HG02623 (cell line): ENCODE measurements around the gene PHACTR1.

Experiments used
- ATAC-seq: cut with Tn5 transposase; IDR thresholded peaks from one replicate; pipeline ENCODE4 v1.9.1; 2021; ENCODE audit warnings: moderate library complexity; ENCODE audit not compliant: unreplicated experiment

Gene PHACTR1

DNA sequence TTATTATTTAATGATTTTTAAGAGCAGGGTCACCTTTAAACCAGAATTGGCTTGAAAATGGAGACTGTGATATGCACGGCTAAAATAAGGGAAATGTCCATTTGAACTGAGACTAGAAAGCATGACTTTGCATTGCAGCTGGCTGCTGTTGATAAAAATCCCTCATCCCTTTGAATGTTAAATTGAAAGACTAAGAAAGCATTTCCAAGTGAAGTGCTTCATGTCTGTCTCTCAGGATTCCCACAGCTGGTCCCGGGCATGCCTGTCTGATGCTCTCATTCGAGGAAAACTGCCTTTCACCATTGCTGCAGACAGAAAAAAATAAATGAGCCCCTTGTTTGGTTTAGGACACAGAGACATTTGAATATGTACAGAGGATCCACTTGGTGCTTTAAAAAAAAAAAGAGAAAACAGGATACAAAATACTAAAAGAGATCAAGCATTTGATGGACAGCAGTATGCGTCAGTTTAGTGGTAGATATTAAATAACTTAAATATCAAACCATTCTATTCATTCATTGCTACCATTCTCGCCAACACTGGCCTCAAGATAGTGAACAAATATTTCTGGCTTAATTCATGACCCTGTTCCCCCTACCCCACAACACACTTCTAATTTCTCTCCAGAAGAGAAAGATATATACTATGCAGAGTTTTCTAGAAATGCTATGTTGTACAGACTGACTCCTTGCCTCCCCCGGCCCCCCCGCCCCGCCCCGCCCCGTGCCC lies 556.8 kb downstream of the PHACTR1 start:
- ATAC-seq: no peak

DNA sequence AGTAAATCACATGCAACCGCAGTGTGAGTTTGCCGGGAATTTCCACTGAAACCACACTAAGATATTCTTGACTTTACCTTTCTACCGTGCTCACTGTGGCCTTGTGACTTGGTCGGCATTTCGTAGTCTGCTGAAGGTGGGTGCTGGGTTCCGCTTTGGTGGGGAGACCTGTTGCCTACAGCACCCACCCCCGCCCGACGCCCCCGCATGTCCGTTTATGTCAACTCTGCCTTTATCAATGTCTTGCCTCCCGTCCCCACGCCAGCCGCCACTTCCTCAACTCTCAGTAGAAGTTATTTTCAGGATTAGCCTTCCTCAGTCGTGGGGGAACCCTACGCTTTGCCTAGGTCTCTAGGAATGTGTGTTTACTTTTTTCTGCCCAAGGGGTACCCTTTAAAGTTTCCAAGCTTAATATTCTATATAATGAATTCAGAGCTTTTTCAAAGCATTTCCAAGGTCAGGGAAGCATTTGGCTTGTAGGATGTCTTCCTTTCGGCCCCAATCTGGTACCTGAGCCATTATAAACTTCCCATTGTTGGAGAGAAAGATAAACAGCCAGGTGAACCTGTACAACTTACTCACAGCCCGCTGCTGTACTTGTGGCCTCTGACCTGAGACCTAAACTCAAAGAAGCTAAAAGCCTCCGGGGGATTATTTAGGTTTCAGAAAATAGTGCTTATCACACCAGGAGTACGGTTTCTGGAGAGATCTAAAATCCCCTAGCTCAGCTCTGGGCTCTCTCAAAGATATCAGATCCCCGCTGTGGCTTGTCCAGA lies 557.6 kb downstream of the PHACTR1 start:
- peak; percentile 44 for ATAC-seq

DNA sequence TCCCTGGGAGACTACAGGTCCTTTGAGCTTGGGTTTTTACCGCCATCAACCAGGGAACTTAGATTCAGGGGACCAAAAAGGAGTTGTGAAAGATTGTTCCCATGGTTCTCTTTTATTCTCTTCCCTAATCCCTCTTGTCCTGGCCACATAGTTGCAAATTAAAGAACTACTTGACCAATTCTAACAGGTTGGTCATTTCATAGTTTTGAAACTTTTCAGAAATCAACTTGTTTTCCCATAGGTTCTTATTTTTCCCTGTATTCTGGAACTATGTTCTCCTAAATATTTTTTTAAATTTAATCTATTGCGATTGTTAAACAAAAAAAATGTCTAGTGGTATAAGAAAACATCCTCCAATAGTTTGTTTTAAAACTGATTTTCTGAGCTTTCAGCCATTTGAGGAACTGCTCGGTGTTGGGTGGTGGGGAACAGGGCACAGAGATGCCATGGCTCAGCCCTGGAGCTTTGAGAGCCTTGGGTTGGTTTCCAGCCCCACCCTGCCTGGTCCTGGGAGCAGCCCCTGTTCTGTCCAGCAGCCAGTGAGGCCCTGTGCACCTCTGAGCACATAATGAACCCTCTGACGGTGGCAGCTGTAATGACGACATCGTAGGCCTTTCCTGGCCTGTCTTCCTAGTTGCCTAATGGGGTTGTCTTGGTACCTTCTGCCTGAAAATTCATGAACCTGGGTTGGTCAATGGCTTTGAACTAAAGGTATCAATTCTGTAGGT lies 558.3 kb downstream of the PHACTR1 start:
- ATAC-seq: no peak

DNA sequence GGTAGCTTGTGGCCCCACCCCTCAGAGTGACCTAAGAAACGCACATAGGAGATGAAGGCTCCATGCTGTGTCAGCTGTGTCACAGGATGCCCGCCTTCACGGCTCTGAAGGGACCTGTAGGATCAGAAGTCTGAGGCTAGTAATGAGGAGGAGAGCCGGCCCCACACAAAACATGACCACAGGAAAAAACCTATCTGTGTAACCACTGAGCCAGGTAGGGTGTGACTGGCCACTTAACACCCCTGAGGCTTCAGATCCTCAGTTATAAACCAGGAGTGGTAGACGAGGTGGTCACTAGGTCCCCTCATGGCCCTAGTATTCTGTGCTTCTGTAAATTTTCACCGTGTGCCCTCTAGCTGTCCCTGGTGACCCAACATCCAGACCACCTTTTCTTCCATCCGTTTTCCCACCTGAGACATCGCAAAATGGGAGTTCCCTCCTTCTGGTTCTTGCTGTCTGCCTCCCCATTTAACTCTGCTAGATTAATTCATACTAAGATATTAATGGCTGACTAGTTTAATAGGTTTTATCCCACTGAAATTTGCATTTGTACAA lies 558.9 kb downstream of the PHACTR1 start:
- ATAC-seq: no peak

DNA sequence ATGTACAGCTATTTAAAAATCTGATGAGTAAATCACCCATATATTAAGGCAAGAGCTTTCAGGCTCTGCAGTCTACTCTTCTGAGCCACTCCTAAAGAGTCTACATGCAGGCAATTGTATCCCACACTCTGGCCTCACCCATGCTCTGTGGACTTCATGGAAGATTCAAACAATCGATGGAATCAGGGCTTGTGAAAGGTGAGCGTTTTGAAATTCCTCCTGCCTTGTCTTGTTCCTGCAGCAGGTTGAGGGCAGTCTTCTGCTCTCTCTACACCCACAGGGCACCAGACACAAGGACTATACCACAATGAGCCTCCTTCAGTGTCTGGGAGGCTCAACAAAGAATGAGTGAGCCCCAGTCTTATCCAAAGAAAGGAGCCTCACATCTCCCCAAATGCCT lies 560.7 kb downstream of the PHACTR1 start:
- ATAC-seq: no peak

DNA sequence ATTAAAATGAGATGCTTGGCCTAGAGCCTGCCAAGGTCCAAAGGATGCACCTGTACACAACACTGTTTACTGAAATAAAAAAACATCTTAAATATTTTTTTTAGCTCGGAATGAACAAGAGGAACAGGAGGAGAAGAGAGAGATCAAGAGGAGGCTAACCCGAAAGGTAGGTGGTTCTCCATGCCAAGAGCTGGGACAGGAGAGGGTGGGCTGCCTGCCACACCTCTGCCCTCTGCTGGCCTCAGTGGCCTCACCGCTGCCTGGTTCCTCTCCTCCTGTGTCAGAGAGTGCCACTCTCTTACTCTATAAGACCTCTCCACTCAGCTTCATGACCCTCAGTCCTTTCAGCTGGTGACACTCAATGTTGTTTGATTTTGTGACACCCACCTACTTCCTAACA lies 561.6 kb downstream of the PHACTR1 start:
- no peak for ATAC-seq

DNA sequence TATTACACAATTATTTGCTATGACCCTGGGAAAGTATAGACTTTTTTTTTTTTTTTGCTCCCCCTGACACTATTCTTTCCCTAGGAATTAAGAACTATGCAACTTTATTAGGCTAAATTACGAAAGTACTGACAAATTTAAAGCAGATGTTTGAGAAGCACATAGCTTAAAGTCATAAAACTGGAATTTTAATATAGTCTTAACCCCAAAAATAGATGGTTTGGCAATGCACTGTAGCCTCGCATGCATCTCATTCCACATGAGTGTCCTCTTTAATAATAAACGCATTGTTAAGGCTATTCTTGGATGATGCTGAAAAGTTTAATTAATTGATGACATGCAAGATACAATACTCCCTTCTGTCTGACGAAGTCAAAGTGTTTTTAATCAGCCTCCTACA lies 562.4 kb downstream of the PHACTR1 start:
- no peak for ATAC-seq

DNA sequence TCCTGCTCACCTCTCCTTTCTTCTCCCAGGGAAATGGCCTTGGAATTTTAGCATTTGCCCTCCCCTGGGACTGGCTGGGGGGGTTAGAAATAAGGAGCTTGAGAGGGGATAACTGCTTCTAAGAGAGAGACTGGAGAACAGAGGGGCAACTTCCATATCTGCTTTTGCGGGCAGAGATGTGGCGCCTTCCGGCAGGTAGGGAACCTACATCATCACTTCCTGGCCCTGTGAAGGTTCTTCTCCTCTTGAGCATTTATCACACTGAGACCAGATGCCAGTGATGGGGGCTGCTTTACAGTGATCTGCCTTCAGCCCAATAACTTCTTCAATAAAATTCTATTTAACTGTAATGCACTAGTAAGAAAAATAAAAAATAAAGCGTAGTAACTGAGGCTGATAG lies 563.7 kb downstream of the PHACTR1 start:
- no peak for ATAC-seq

DNA sequence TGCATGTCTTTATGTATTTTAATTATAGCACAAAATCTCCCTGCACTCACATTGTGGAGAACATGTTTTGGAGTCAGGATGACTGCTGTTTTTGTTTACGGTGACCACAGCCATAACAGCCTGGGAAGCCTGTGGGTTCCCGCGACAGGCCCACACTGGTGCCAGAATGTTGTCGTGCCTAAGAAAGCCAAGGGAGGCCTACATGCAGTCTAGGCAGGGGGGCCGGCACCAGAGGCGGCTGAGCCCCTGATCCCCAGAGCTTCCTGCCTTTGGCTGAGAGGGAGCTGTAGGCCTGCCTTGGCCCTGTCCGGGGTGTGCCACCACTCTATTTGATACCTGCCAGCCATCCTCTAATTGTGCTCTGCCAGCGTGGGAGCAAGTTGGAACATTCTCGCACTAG lies 565.1 kb downstream of the PHACTR1 start:
- no peak for ATAC-seq

DNA sequence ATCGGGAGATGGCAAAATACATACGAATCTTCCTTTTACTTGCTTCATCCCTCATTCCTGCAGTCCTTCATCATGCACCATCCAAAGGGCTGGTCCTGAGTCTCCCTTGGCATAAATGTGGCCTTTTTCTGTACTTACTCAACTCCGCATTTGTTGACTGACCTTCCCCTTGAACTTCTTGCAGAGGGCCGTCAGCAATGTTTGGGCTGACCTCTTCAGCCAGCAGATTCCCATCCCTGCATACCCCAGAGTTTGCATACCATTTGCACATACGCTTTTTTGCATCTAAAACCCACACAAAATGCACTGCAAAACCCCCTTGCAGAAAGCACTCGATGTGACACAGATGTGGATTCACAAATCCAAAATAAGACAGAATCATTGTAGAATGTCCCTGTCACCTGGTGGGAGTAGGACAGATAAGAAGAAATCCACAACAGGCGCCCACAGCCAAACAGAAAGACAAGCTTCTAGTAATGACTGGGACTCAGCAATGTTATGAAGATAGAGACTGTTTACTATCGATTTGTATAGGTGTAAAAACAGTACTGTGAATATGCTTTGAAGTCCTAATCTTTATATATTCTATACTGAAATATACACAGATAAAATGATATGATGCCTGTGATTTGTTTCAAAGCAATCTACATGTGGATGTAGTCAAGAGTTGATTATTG lies 566.0 kb downstream of the PHACTR1 start:
- no peak for ATAC-seq

DNA sequence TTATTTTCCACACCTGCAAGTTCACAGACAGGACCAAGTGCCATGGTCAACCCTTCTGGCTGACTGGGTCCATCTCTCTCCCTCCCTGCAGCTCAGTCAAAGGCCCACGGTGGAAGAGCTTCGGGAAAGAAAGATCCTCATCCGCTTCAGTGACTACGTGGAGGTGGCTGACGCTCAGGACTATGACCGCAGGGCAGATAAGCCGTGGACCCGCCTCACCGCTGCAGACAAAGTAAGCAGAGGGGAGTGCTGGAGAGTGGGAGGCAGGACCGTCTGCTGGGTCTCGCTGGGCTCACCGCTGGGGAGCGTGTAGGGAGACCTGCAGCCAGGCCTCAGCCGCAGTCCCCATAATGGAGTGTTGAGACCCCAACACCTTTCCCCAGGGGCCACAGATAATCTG lies 566.8 kb downstream of the PHACTR1 start:
- ATAC-seq: no peak

DNA sequence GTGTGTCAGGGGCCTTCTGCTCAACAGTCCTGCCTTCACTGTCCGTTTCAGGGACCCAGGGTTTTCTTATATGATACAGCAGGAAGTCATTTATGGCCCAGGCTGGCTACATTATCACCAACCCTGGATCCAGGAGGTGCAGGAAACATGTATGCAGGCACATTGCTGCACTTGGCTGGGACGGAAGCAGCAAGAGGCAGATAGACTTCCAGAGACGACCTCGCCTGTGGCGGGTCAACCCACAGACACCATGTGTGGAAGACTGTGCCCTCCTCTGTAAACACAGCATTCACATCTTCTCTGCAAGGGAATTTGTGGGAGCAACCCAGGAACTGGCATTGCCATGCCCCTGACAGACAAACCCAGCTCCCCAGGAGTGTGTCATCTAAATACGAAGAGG lies 568.1 kb downstream of the PHACTR1 start:
- no peak for ATAC-seq

DNA sequence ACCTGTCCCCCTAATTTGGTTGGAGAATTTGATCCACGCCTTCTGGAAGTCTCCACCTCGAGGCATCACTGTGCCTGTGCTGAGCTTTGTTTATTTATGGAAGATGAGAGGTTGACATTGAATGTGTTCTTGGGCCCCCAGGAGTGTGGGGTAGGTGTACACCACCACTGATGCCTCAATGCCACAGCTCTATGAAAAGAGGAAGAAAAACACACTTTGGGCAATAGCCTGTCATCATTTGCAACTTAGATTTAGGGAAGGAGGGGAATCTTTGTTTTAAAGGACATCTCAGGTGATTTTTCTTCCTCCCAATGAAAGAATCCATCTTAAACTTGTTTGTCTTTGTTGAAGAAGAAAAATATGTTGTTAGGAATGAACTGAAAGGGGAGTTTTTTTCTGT lies 569.1 kb downstream of the PHACTR1 start:
- peak; percentile 20 for ATAC-seq

DNA sequence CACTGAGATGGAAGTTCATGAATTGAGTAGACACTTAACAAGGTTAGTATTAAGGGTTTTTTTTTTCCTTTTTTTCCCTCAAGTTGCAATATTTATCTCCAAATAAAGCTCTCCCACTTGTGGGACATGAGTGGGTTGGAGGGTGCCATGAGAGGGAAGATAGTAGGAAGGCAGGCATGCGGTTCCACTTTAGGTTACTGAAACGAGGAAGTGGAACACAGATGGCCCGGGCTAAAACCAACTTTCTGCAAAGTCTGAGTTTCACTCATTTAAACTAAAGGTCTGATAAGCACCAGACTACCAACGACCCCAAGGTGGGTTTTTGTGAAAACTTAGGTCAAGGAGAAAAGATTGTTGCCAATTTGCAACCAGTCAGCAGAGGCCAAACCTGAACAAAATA lies 569.6 kb downstream of the PHACTR1 start:
- no peak for ATAC-seq

DNA sequence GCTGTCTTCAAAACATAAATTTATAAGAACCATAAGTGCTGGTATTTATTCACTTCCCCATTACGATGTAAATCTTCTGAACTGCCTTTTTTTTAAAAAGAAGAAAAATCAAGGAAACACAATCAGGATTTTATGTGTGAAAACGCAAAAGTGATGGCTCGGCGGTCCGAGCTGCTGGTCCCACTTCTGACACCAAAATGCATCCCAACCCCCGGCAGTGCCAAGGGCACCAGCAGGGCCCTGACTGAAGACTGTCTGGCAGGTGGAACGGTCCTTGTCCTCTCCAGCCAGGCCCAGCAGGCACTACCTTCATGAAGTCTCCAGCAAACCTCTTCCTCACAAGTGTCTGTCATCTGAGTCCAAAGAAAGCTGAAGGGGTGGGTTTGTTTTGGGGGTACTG lies 570.5 kb downstream of the PHACTR1 start:
- no peak for ATAC-seq

DNA sequence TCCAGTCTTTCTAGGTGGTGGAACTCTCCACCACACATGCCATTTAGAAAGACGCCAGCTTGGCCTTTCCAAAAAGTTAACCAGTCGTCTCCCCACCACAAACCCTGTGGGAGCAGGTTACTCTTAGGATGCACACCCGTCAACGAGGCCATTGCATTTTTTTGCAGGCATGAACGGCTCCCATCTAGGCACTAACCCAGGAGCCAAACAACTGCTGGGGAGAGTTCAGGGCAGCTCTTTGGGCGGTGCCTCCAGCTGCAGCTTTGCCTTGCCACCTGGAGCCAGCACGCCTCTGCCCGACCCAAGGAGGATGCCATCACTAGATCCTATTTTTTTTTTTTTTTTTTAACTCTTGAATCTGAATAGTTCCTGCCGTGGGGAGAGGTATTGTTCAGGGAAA lies 571.9 kb downstream of the PHACTR1 start:
- ATAC-seq: no peak

DNA sequence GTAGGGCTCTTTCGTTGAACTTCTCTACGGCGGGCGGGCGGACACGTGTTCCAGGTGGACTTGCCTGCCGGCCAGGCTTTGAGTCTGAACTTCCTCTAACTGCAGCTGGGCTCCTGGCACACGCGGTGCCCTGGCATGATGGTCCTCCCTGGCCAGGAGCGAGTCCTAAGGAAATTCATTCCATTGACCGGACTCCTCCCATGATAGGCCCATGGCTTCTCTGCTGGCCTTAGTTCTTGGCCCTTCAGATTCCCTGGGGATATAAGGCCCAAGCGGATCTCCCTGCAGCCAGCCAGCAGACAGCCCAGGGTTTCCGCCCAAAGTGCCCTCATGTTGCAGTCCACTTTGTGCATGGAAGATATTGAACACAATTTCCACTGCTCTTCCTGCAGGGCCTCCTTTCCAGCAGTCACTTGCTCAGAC lies 572.4 kb downstream of the PHACTR1 start:
- ATAC-seq: no peak

DNA sequence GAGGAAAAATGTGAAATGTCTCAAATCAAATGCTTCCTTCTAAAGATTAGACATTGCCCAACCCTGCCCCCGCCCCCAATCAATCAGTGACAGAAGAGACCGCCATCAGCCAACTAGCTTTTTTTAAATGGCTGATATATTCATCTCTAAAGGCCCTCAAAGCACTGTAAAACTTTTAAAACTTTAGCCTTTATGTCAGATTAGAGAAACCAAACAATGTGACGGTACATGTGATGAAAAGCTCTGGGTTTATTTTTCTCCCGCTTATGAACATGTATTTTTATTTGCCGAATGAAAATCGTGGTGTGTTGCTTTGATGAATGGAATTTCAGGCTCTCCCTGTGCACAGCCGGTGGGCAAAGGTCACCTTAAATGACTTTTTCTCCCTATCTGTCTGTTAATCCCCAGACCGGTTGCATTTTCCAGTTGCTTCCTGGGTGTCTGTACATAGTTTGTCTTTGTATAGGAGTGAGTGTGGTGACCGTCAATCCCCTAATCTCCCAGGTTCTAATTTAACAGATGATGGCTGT lies 573.3 kb downstream of the PHACTR1 start:
- ATAC-seq: no peak

DNA sequence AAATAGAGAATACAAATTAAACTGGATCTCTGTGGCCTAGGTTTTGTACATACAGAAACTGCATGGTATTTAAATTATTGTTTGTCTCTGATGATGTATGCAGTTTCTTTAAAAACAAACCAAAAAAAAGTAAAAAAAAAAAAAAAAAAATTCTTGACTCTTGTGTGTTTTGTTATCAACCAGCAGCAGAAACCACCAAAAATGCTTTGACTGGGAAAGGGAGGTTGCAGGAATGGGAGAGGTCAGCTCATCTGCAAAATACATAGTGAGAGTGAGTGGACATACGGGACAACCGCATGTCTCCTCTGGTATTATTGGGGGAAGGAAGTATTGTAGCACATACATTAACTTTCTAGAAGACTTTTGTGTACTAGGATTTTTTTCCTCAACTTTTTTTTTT lies 573.8 kb downstream of the PHACTR1 start:
- no peak for ATAC-seq

DNA sequence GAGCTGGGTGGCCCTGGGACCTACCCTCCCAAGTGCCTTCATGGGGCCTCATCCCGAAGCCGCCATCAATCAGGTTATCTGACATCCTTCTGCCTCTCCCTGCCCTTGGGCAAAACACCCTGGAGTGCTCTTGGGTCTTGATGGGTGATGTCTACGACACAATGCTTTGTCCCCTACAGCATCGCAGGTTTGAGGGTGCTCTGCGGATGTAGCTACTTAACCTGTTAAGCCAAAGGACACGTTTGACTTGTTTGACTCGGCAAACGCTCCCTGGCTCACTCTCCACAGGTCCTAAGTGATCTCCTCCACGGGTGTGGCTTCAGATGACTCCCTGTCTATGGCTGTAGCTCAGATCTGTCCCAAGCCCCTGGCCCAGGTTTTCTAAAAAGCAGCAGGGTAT lies 576.2 kb downstream of the PHACTR1 start:
- ATAC-seq: no peak
